ENCODE data around the gene GPLD1.

GPLD1 gene

DNA sequence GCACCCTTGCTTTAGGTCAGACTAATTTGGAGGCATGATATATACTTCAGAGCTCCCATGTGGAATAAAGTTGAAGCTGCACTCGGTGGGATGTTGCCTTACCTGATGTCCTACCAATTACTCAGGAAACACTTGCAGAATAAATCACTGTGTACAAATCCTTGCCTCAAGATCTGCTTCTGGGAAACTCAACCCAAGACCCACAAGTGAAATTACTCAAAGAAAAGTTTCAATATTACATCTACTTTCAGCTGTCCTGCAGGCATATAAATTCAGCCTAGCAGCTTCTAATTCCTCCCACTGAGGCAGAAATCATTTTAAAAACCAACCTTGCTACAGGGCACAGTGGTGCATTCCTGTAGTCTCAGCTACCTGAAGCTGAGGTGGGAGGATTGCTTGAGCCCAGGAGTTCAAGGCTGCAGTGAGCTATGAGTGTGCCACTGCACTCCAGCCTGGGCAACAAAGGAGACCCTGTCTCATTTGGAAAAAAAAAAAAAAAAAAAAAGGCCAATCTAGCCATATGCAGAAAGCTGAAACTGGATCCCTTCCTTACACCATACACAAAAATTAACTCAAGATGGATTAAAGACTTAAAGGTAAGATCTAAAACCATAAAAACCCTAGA, 110.8 kb downstream of the GPLD1 start:
- no peak for DNase-seq
